NCI-H146 treated with DMSO at 0.1 percent for 48 hours (cell line): ENCODE results near the gene NRGN.
A peak's percentile ranks its signal among the peaks of the same experiment; 100 is the strongest.
"Not testable (repeated sequence)": the region's sequence is repeated elsewhere in the genome, so short reads cannot be mapped to it uniquely, and the experiment has no call there.

Experiments used
- DNase-seq: peaks from one replicate; lab custom pipeline; 2025; ENCODE audit not compliant: unreplicated experiment; lab: John Stamatoyannopoulos, UW

NRGN gene

GRCh38 chr11:124756033-124756752, 16.5 kb downstream of the NRGN start:
- DNase-seq, result no peak

- no peak for DNase-seq
Measured at GRCh38 chr11:124756753-124757227, 17.0 kb downstream of the NRGN start.

- no peak for DNase-seq
Measured at GRCh38 chr11:124757320-124757719, 17.6 kb downstream of the NRGN start.

GRCh38 chr11:124758355-124759265, 18.9 kb downstream of the NRGN start:
- peak; percentile 50 for DNase-seq

GRCh38 chr11:124759266-124760204, 19.8 kb downstream of the NRGN start:
- DNase-seq, result no peak

- no peak for DNase-seq
Measured at GRCh38 chr11:124760205-124760652, 20.5 kb downstream of the NRGN start.

- DNase-seq, result no peak
Measured at GRCh38 chr11:124760806-124761205, 21.1 kb downstream of the NRGN start.

GRCh38 chr11:124761301-124762104, 21.8 kb downstream of the NRGN start:
- no peak for DNase-seq

- DNase-seq, result no peak
Measured at GRCh38 chr11:124762105-124762623, 22.4 kb downstream of the NRGN start, which contains the start of gene ESAM. Gene ESAM, minus strand, starts transcription at chr11:124762290. Its CDS starts 136 bp downstream, at chr11:124762154.

GRCh38 chr11:124762624-124763155, 22.9 kb downstream of the NRGN start:
- DNase-seq, result no peak

GRCh38 chr11:124763156-124763947, 23.6 kb downstream of the NRGN start:
- peak; percentile 64 for DNase-seq

- no peak for DNase-seq
Measured at GRCh38 chr11:124766156-124766555, 26.4 kb downstream of the NRGN start.

GRCh38 chr11:124768914-124769313, 29.2 kb downstream of the NRGN start:
- DNase-seq, result no peak

GRCh38 chr11:124769806-124770774, 30.3 kb downstream of the NRGN start:
- DNase-seq, result no peak

- DNase-seq, result not testable (repeated sequence)
Measured at GRCh38 chr11:124770959-124771358, 31.2 kb downstream of the NRGN start.

GRCh38 chr11:124776865-124777645, 37.3 kb downstream of the NRGN start:
- no peak for DNase-seq

GRCh38 chr11:124778281-124778680, 38.5 kb downstream of the NRGN start:
- no peak for DNase-seq
